Measurements from ENCODE around the gene SCFD2.
"Not testable (repeated sequence)": the region's sequence is repeated elsewhere in the genome, so short reads cannot be mapped to it uniquely, and the experiment has no call there.

Gene SCFD2

GRCh38 chr4:53194727-53195126 is 171.1 kb downstream of the SCFD2 start:
- no peak for DNase-seq (ENCODE audit: low read depth in 2 of 2, low spot score in 1 of 2)

- DNase-seq (ENCODE audit: low read depth in 2 of 2, low spot score in 1 of 2) = no peak
These were observed 172.8 kb downstream of the SCFD2 start for GRCh38 chr4:53193111-53193510.

GRCh38 chr4:53192496-53192895 is 173.4 kb downstream of the SCFD2 start:
- no peak for DNase-seq (ENCODE audit: low read depth in 2 of 2, low spot score in 1 of 2)

- DNase-seq (ENCODE audit: low read depth in 2 of 2, low spot score in 1 of 2) = no peak
These were observed 173.9 kb downstream of the SCFD2 start for GRCh38 chr4:53191997-53192396.

- DNase-seq (ENCODE audit: low read depth in 2 of 2, low spot score in 1 of 2) = no peak
These were observed 176.8 kb downstream of the SCFD2 start for GRCh38 chr4:53189011-53189410.

- DNase-seq (ENCODE audit: low read depth in 2 of 2, low spot score in 1 of 2) = no peak
These were observed 179.0 kb downstream of the SCFD2 start for GRCh38 chr4:53186714-53187358.

- no peak for DNase-seq (ENCODE audit: low read depth in 2 of 2, low spot score in 1 of 2)
These were observed 179.8 kb downstream of the SCFD2 start for GRCh38 chr4:53185869-53186585.

GRCh38 chr4:53183754-53184153 is 182.1 kb downstream of the SCFD2 start:
- DNase-seq (ENCODE audit: low read depth in 2 of 2, low spot score in 1 of 2) = no peak

- DNase-seq (ENCODE audit: low read depth in 2 of 2, low spot score in 1 of 2) = not testable (repeated sequence)
These were observed 188.1 kb downstream of the SCFD2 start for GRCh38 chr4:53177751-53178150.

GRCh38 chr4:53175640-53176039 is 190.2 kb downstream of the SCFD2 start:
- no peak for DNase-seq (ENCODE audit: low read depth in 2 of 2, low spot score in 1 of 2)

GRCh38 chr4:53174823-53175222 is 191.0 kb downstream of the SCFD2 start:
- no peak for DNase-seq (ENCODE audit: low read depth in 2 of 2, low spot score in 1 of 2)

- DNase-seq (ENCODE audit: low read depth in 2 of 2, low spot score in 1 of 2) = no peak
These were observed 192.3 kb downstream of the SCFD2 start for GRCh38 chr4:53173576-53173975.

- no peak for DNase-seq (ENCODE audit: low read depth in 2 of 2, low spot score in 1 of 2)
These were observed 194.1 kb downstream of the SCFD2 start for GRCh38 chr4:53171797-53172196.

- DNase-seq (ENCODE audit: low read depth in 2 of 2, low spot score in 1 of 2) = no peak
These were observed 195.9 kb downstream of the SCFD2 start for GRCh38 chr4:53169695-53170617.

GRCh38 chr4:53168228-53168627 is 197.6 kb downstream of the SCFD2 start:
- no peak for DNase-seq (ENCODE audit: low read depth in 2 of 2, low spot score in 1 of 2)

GRCh38 chr4:53162969-53163368 is 202.9 kb downstream of the SCFD2 start:
- DNase-seq (ENCODE audit: low read depth in 2 of 2, low spot score in 1 of 2) = no peak

GRCh38 chr4:53161787-53162433 is 204.0 kb downstream of the SCFD2 start:
- DNase-seq (ENCODE audit: low read depth in 2 of 2, low spot score in 1 of 2) = no peak

- no peak for DNase-seq (ENCODE audit: low read depth in 2 of 2, low spot score in 1 of 2)
These were observed 204.6 kb downstream of the SCFD2 start for GRCh38 chr4:53161051-53161786.

GRCh38 chr4:53156896-53157295 is 209.0 kb downstream of the SCFD2 start:
- no peak for DNase-seq (ENCODE audit: low read depth in 2 of 2, low spot score in 1 of 2)

GRCh38 chr4:53152467-53152866 is 213.4 kb downstream of the SCFD2 start:
- DNase-seq (ENCODE audit: low read depth in 2 of 2, low spot score in 1 of 2) = no peak

GRCh38 chr4:53151489-53151788 is 214.4 kb downstream of the SCFD2 start:
- DNase-seq (ENCODE audit: low read depth in 2 of 2, low spot score in 1 of 2) = no peak
